ENCODE results near the gene PPP1R14B. TPM values are rescaled to one million over a fixed set of nuclear protein-coding genes. Genes with fewer than 3 reads are reported as not detected.

PPP1R14B gene
- total and polyA plus RNA-seq, 2 donors (not counting 3 experiments of a cell fraction or from before 2014, with no cell fraction given), result 308 to 431 TPM

DNA sequence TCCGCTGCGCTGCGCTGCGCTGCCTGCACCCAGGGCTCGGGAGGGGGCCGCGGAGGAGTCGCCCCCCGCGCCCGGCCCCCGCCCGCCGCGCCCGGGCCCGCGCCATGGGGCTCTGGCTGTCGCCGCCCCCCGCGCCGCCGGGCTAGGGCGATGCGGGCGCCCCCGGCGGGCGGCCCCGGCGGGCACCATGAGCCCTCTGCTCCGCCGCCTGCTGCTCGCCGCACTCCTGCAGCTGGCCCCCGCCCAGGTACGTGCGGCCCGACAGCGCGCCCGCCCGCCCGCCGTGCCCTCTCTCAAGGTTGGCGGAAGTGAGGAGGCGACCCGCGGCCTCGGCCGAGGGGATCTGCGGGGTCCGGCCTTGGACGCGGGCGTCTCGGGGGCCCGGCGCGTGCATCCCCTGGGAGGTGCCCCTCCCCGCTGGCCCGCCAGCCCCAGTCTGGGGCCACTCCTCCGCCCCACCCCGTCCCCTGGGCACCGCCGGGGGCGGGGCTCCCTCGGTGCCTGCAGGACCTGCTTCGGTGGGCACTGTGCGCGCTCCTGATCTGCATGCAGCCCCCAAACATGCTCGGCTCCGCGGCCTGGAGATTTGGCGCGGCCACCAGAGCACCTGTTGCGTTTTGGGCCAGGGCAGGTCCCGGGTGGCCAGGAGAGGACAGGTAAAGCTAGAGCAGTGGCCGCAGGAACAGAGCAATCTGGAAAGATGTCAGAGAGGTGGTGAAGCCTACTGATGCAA, 11.9 kb downstream of the PPP1R14B start:
- Histone ChIP-seq H3K9ac (replicated peaks; ENCODE audit: extremely low read depth, insufficient read depth, low read length) (peak overlapping the region; percentile 6), H3K79me2 (ENCODE audit: control insufficient read depth, insufficient read depth, low read length) (no peaks in the 10 kb centered on the region), H3K4me2 (ENCODE audit: insufficient read depth, low read length) (peak overlapping the region; percentile 71), H3K27me3 (ENCODE audit: control insufficient read depth in 2 of 2, insufficient read depth in 2 of 2, low read length in 2 of 2) (no peaks in the 10 kb centered on the region), H3K9me3 (replicated peaks; ENCODE audit: control insufficient read depth, insufficient read depth, low read length) (no peaks in the 10 kb centered on the region), H3K36me3 (ENCODE audit: control insufficient read depth in 2 of 2, extremely low read depth in 1 of 2, insufficient read depth in 2 of 2, low read length in 2 of 2) (peaks cover 6 to 8% of the 10 kb centered on the region in 2 experiments), H3K4me1 (ENCODE audit: control insufficient read depth, extremely low read depth, insufficient read depth, low read length) (peaks cover 10% of the 10 kb centered on the region), H4K20me1 (replicated peaks; ENCODE audit: control insufficient read depth, extremely low read depth, insufficient read depth, low read length) (no peaks in the 10 kb centered on the region), H3K9me1 (replicated peaks; ENCODE audit: control insufficient read depth, extremely low read depth, insufficient read depth, low read length) (no peaks in the 10 kb centered on the region), H2AFZ (ENCODE audit: low read depth, low read length) (no peak overlapping the region), H3K4me3 (replicated peaks in 1 of 3; ENCODE audit: insufficient read depth in 1 of 3, low read depth in 1 of 3, low read length in 3 of 3) (peak overlapping the region; percentile 48 to 63 (median 51)), H3K27ac (ENCODE audit: insufficient read depth, low read depth, low read length) (no peak overlapping the region)
- no TSS peak for BruUV-seq (replicated peaks)
- ChIA-PET POLR2A (no interaction called here), CTCF (interaction anchor here (1.9 to 2.1 kb wide), 3 partner anchors 30 to 66 kb away, joined by 6 to 10 read pairs (median 7); no protein-coding TSS in a partner anchor)
- dilution Hi-C loops (cut with MboI; ENCODE audit: extremely low pct_ligation_motif_present, low sequenced_read_pairs), result no loop called here
- FAIRE-seq (no peak), DNase-seq (ENCODE audit: low read depth, low spot score) (no peak)
- TF ChIP-seq POLR2AphosphoS5 (IDR thresholded peaks at IDR 0.05; ENCODE audit: insufficient read depth, low read depth, low read length), result no peak
- TF ChIP-seq POLR2A (IDR thresholded peaks at IDR 0.05; ENCODE audit: low read depth, low read length), result no peak
- TF ChIP-seq MYC (IDR thresholded peaks at IDR 0.05; ENCODE audit: low read depth, low read length), result no peak
- TF ChIP-seq, protein P1, sequence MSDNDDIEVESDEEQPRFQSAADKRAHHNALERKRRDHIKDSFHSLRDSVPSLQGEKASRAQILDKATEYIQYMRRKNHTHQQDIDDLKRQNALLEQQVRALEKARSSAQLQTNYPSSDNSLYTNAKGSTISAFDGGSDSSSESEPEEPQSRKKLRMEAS (IDR thresholded peaks at IDR 0.05; ENCODE audit: insufficient read depth, insufficient read length), result no peak
- TF ChIP-seq FOS (IDR thresholded peaks at IDR 0.05; ENCODE audit: borderline replicate concordance, insufficient read depth, low read length), result no peak
- TF ChIP-seq, protein P2, sequence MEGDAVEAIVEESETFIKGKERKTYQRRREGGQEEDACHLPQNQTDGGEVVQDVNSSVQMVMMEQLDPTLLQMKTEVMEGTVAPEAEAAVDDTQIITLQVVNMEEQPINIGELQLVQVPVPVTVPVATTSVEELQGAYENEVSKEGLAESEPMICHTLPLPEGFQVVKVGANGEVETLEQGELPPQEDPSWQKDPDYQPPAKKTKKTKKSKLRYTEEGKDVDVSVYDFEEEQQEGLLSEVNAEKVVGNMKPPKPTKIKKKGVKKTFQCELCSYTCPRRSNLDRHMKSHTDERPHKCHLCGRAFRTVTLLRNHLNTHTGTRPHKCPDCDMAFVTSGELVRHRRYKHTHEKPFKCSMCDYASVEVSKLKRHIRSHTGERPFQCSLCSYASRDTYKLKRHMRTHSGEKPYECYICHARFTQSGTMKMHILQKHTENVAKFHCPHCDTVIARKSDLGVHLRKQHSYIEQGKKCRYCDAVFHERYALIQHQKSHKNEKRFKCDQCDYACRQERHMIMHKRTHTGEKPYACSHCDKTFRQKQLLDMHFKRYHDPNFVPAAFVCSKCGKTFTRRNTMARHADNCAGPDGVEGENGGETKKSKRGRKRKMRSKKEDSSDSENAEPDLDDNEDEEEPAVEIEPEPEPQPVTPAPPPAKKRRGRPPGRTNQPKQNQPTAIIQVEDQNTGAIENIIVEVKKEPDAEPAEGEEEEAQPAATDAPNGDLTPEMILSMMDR (IDR thresholded peaks at IDR 0.05; ENCODE audit: extremely low read depth in 1 of 2, insufficient read depth in 1 of 2, low read depth in 1 of 2, low read length in 2 of 2), result no peak
- TF ChIP-seq EZH2 (IDR thresholded peaks at IDR 0.05; ENCODE audit: borderline replicate concordance, low read depth, low read length, severe bottlenecking), result no peak
- TF ChIP-seq JUN (IDR thresholded peaks at IDR 0.05; ENCODE audit: borderline replicate concordance, insufficient read depth, insufficient read length, low read depth), result no peak
- TF ChIP-seq GATA2 (IDR thresholded peaks at IDR 0.05; ENCODE audit: insufficient read depth, insufficient read length, low read depth, low read length), result no peak
- intact Hi-C loops (cut with micrococcal nuclease), result loop anchor here (5.0 kb wide), 1 partner anchor 48 kb away; the partner anchor contains the start of gene STIP1
